GM19455 (cell line): Measurements from ENCODE around the gene PHF19.

Source experiments
- ATAC-seq: cut with Tn5 transposase; IDR thresholded peaks from one replicate; pipeline ENCODE4 v1.9.1; 2021; ENCODE audit not compliant: unreplicated experiment

Gene PHF19

GRCh38 chr9:120876842-120877240 is at the start of gene PHF19:
TSS of gene PHF19 (minus strand) at chr9:120877188. CDS start at chr9:120874741, 2,447 bp downstream.
- ATAC-seq: peak; percentile 31

- peak; percentile 19 for ATAC-seq
Observed at GRCh38 chr9:120926397-120926928, 49.5 kb upstream of the PHF19 start, which contains the start of gene TRAF1. TSS of gene TRAF1 (minus strand) at chr9:120926796. CDS start at chr9:120926075, 721 bp downstream.

GRCh38 chr9:120925535-120926396 is 48.8 kb upstream of the PHF19 start:
- ATAC-seq: peak; percentile 31

- ATAC-seq: no peak
Observed at GRCh38 chr9:120924698-120925534, 47.9 kb upstream of the PHF19 start.

GRCh38 chr9:120923620-120924328 is 46.8 kb upstream of the PHF19 start:
- no peak for ATAC-seq

GRCh38 chr9:120922404-120923195 is 45.6 kb upstream of the PHF19 start:
- ATAC-seq: no peak

GRCh38 chr9:120921661-120922181 is 44.7 kb upstream of the PHF19 start:
- ATAC-seq: no peak

GRCh38 chr9:120920806-120921178 is 43.8 kb upstream of the PHF19 start:
- ATAC-seq: no peak

- no peak for ATAC-seq
Observed at GRCh38 chr9:120919843-120920805, 43.1 kb upstream of the PHF19 start.

GRCh38 chr9:120918931-120919842 is 42.2 kb upstream of the PHF19 start:
- ATAC-seq: no peak

GRCh38 chr9:120917929-120918762 is 41.2 kb upstream of the PHF19 start:
- ATAC-seq: no peak

GRCh38 chr9:120916991-120917880 is 40.2 kb upstream of the PHF19 start:
- no peak for ATAC-seq

- ATAC-seq: no peak
Observed at GRCh38 chr9:120916588-120916987, 39.6 kb upstream of the PHF19 start.

- no peak for ATAC-seq
Observed at GRCh38 chr9:120915854-120916470, 39.0 kb upstream of the PHF19 start.

GRCh38 chr9:120914953-120915352 is 38.0 kb upstream of the PHF19 start:
- no peak for ATAC-seq
